K562 (cell line): ENCODE data around the gene NEK2. TPM values are rescaled to one million over a fixed set of nuclear protein-coding genes. Genes with fewer than 3 reads are reported as not detected.

Experiments
- BHLHE40 ChIP-seq: IDR thresholded peaks from 2 replicates; pipeline ENCODE4 v1.6.1; 2011; ENCODE audit warnings: low read length, improper control_type of control experiment
- CBFA2T3 ChIP-seq: fragments of 450-650 bp; IDR thresholded peaks from 2 replicates; pipeline ENCODE4 v1.6.1; 2017
- CBX2 ChIP-seq: fragments of 200-600 bp; sonication (generic); IDR thresholded peaks from one replicate; pipeline ENCODE4 v1.6.1; 2012; ENCODE audit warnings: mild to moderate bottlenecking, low read length, inconsistent platforms; ENCODE audit not compliant: insufficient read depth, poor library complexity, severe bottlenecking
- ESRRA ChIP-seq: fragments of 450-650 bp; IDR thresholded peaks from 2 replicates; pipeline ENCODE4 v1.6.1; 2014; ENCODE audit warnings: low read depth, mild to moderate bottlenecking, moderate library complexity, borderline replicate concordance
- ETV6 ChIP-seq, 3 experiments: fragments of 150-350 bp in 1 of 3; sonication (generic) in 1 of 3; formaldehyde crosslinking in 1 of 3; IDR thresholded peaks; 2 replicates each; pipeline versions ENCODE4 v1.6.1 to v1.8.0; 2014 to 2022; ENCODE audit warnings: borderline replicate concordance in 2 of 3, low read depth in 2 of 3, antibody characterized with exemption in 1 of 3, low read length in 1 of 3, mild to moderate bottlenecking in 1 of 3, missing genetic modification reagents in 1 of 3
- FOXM1 ChIP-seq, 2 experiments: fragments of 450-650 bp in 1 of 2; sonication (generic) in 1 of 2; formaldehyde crosslinking in 1 of 2; IDR thresholded peaks; 2 replicates each; pipeline versions ENCODE4 v1.6.1 to v1.9.0; 2017 to 2022; ENCODE audit warnings: low read depth in 2 of 2, mild to moderate bottlenecking in 2 of 2, missing genetic modification reagents in 1 of 2, moderate library complexity in 1 of 2
- MTA3 ChIP-seq: fragments of 450-650 bp; formaldehyde crosslinking; IDR thresholded peaks from 2 replicates; pipeline ENCODE4 v1.6.1; 2017; ENCODE audit warnings: mild to moderate bottlenecking, borderline replicate concordance
- POLR2AphosphoS5 ChIP-seq: IDR thresholded peaks from 2 replicates; pipeline ENCODE4 v1.6.1; 2011; ENCODE audit warnings: mild to moderate bottlenecking, low read depth, low read length, moderate library complexity; ENCODE audit not compliant: control insufficient read depth, insufficient read depth
- SMARCE1 ChIP-seq: fragments of 450-650 bp; IDR thresholded peaks from 2 replicates; pipeline ENCODE4 v1.7.1; 2016; ENCODE audit warnings: mild to moderate bottlenecking
- SRSF7 ChIP-seq: fragments of 200-400 bp; formaldehyde crosslinking; optimal IDR thresholded peaks from 2 replicates; pipeline ENCODE3; 2017; ENCODE audit warnings: mild to moderate bottlenecking, low read depth, low read length
- TBL1XR1 ChIP-seq, 2 experiments: IDR thresholded peaks; 2 replicates each; pipeline ENCODE4 v1.6.1; 2012; ENCODE audit warnings: improper control_type of control experiment in 2 of 2, low read length in 2 of 2, mild to moderate bottlenecking in 1 of 2
- USF1 ChIP-seq: sonication (generic); formaldehyde crosslinking; IDR thresholded peaks from 2 replicates; pipeline ENCODE4 v1.9.0; 2022; ENCODE audit warnings: mild to moderate bottlenecking, missing genetic modification reagents
- ZBTB43 ChIP-seq: sonication (generic); formaldehyde crosslinking; IDR thresholded peaks from 2 replicates; pipeline ENCODE4 v1.8.0; 2023; ENCODE audit warnings: mild to moderate bottlenecking, missing genetic modification reagents
- ZFP1 ChIP-seq: fragments of 450-650 bp; formaldehyde crosslinking; IDR thresholded peaks from 2 replicates; pipeline ENCODE4 v1.4.0; 2020; ENCODE audit warnings: mild to moderate bottlenecking, mixed read lengths
- ZKSCAN1 ChIP-seq: fragments of 150-350 bp; IDR thresholded peaks from 2 replicates; pipeline ENCODE4 v1.6.1; 2016; ENCODE audit warnings: low read depth, low read length
- ZNF140 ChIP-seq: fragments of 250-450 bp; sonication (Bioruptor Pico); IDR thresholded peaks from 2 replicates; pipeline ENCODE4 v1.8.0; 2021; ENCODE audit warnings: moderate library complexity, mild to moderate bottlenecking, inconsistent platforms
- ZNF175 ChIP-seq: fragments of 200-800 bp; sonication (Bioruptor generic); IDR thresholded peaks from 2 replicates; pipeline ENCODE4 v1.6.1; 2016; ENCODE audit warnings: low read depth, mild to moderate bottlenecking, missing genetic modification characterization, missing compliant biosample characterization
- ZNF639 ChIP-seq, 2 experiments: fragments of 200-800 bp in 1 of 2; sonication (Bioruptor generic) in 1 of 2; sonication (generic) in 1 of 2; formaldehyde crosslinking in 1 of 2; IDR thresholded peaks in 1 of 2; conservative IDR thresholded peaks in 1 of 2; 2 replicates each; pipeline versions ENCODE4 v1.5.0 to v1.6.1; 2016 to 2020; ENCODE audit warnings: missing compliant biosample characterization in 1 of 2, missing genetic modification characterization in 1 of 2, missing genetic modification reagents in 1 of 2
- polyA plus RNA-seq, 8 experiments: library from polyadenylated mRNA; depleted of rRNA in 4 of 8; stranded (reverse) in 5 of 8; unstranded in 3 of 8; fragments of >200 nt; fragmentation: Nextera tagmentation in 2 of 8; fragmentation: Illumina TruSeq in 1 of 8; extraction: Ambion mirVana in 2 of 8; extraction: Trizol in 1 of 8; gene quantifications; 2 replicates each; pipeline versions ENCODE4 v1.2.1 to v1.2.3, GENCODE V29; 2011 to 2014; ENCODE audit warnings: inconsistent platforms in 1 of 8, missing spikeins in 1 of 8
- total RNA-seq, 7 experiments: library from RNA; depleted of rRNA in 6 of 7; stranded (reverse); fragments of >200 nt in 6 of 7; fragmentation: Illumina TruSeq in 2 of 7; extraction: Trizol in 2 of 7; gene quantifications; 2 replicates each; pipeline versions ENCODE4 v1.2.1 to v1.2.3, GENCODE V29; 2011 to 2021; ENCODE audit warnings: low replicate concordance in 1 of 7
- TF ChIP-seq, protein P1 (sequence below): conservative IDR thresholded peaks from 2 replicates; pipeline ENCODE4 v1.6.1; 2011; ENCODE audit warnings: low read depth, mild to moderate bottlenecking, low read length; ENCODE audit not compliant: control insufficient read depth
- TF ChIP-seq, protein P2 (sequence below): sonication (generic); formaldehyde crosslinking; IDR thresholded peaks from 2 replicates; pipeline ENCODE4 v1.8.0; 2022; ENCODE audit warnings: mild to moderate bottlenecking, low read depth, missing genetic modification reagents

NEK2 gene
- total and polyA plus RNA-seq, 9 of the 15 experiments (the other 6 are each of a cell fraction or from before 2014, with no cell fraction given): 30.0 to 74.7 (median 66.4) TPM

GRCh38 chr1:211680752-211681327 lies 5.4 kb upstream of the NEK2 start (continued):
- TF ChIP-seq SMARCE1: no peak
- TF ChIP-seq, protein P1, sequence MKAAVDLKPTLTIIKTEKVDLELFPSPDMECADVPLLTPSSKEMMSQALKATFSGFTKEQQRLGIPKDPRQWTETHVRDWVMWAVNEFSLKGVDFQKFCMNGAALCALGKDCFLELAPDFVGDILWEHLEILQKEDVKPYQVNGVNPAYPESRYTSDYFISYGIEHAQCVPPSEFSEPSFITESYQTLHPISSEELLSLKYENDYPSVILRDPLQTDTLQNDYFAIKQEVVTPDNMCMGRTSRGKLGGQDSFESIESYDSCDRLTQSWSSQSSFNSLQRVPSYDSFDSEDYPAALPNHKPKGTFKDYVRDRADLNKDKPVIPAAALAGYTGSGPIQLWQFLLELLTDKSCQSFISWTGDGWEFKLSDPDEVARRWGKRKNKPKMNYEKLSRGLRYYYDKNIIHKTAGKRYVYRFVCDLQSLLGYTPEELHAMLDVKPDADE: no peak
- TF ChIP-seq, protein P2, sequence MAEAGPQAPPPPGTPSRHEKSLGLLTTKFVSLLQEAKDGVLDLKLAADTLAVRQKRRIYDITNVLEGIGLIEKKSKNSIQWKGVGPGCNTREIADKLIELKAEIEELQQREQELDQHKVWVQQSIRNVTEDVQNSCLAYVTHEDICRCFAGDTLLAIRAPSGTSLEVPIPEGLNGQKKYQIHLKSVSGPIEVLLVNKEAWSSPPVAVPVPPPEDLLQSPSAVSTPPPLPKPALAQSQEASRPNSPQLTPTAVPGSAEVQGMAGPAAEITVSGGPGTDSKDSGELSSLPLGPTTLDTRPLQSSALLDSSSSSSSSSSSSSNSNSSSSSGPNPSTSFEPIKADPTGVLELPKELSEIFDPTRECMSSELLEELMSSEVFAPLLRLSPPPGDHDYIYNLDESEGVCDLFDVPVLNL: no peak
- peak; percentile 44 for TF ChIP-seq CBFA2T3
- no peak for TF ChIP-seq POLR2AphosphoS5
- TF ChIP-seq MTA3: no peak
- no peak for TF ChIP-seq ETV6 (IDR thresholded peaks at IDR 0.05; ENCODE audit: borderline replicate concordance in 1 of 2, low read depth in 2 of 2, low read length in 1 of 2)
- no peak for TF ChIP-seq ETV6 (CRISPR knock-in tag; IDR thresholded peaks at IDR 0.05; ENCODE audit: borderline replicate concordance)
- 0 out of 2 replicates have a peak, but pooled peaks have one; percentile 14 for TF ChIP-seq BHLHE40
- no peak for TF ChIP-seq SRSF7
- 0 out of 4 replicates have a peak, but pooled peaks of 1 of the 2 experiments have one; percentile 14 for TF ChIP-seq TBL1XR1 (IDR thresholded peaks at IDR 0.05; ENCODE audit: low read length in 2 of 2)
- TF ChIP-seq ZNF140: no peak
- TF ChIP-seq ZFP1 (CRISPR knock-in tag): no peak
- TF ChIP-seq ZNF639 (CRISPR knock-in tag; conservative IDR thresholded peaks at IDR 0.05 in 1 of 2, IDR thresholded peaks at IDR 0.05 in 1 of 2): peak in 1 of 2 experiments; percentile 74; a peak in 2 of 4 replicates
- no peak for TF ChIP-seq ESRRA
- TF ChIP-seq USF1 (CRISPR knock-in tag): no peak
- no peak for TF ChIP-seq ZBTB43 (CRISPR knock-in tag)
- TF ChIP-seq ZNF175 (CRISPR knock-in tag): no peak
- TF ChIP-seq ZKSCAN1: no peak
- TF ChIP-seq CBX2: no peak
- TF ChIP-seq FOXM1 (IDR thresholded peaks at IDR 0.05; ENCODE audit: low read depth): no peak
- no peak for TF ChIP-seq FOXM1 (CRISPR knock-in tag; IDR thresholded peaks at IDR 0.05; ENCODE audit: low read depth)
